ENCODE measurements around the gene SYNJ1. TPM values are rescaled to one million over a fixed set of nuclear protein-coding genes. Genes with fewer than 3 reads are reported as not detected.
"Not testable (repeated sequence)": the region's sequence is repeated elsewhere in the genome, so short reads cannot be mapped to it uniquely, and the experiment has no call there.

SYNJ1 gene
- polyA plus RNA-seq, 3 donors, result 12.2 to 15.7 (median 14.6) TPM

DNA sequence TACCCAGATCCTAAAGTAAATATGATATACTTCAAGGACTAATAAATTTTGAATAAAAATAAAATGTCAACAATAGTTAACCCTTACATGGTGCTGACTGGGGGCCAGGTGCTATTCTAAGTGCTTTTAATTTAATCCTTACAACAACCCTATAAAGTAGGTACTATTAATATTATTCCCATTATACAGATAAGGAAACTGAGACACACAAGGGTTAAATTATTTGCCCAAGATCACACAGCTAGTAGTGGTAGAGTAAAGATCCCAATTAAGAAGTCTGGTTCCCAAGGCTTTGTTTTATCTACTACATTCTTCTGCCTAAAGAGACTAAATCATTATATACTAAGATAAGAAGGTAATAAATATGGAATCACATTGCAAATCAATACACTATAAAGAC is 34.2 kb downstream of the SYNJ1 start:
- DNase-seq, result no peak

DNA sequence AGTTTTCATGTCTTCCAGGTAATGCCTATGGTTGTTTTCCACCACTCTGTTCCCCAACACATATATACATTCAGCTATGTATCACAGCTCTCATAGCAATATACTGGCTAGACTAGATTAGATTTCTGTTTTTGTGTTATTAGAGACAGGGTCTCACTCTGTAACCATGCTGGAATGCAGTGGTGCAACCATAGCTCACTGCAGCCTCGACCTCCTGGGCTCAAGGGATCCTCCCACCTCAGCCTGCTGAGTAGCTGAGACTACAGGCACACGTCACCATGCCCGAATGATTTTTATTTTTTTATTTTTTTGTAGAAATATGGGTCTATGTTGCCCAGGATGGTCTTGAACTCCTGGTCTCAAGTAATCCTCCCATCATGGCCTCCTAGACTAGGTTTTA is 37.7 kb downstream of the SYNJ1 start:
- DNase-seq, result no peak

DNA sequence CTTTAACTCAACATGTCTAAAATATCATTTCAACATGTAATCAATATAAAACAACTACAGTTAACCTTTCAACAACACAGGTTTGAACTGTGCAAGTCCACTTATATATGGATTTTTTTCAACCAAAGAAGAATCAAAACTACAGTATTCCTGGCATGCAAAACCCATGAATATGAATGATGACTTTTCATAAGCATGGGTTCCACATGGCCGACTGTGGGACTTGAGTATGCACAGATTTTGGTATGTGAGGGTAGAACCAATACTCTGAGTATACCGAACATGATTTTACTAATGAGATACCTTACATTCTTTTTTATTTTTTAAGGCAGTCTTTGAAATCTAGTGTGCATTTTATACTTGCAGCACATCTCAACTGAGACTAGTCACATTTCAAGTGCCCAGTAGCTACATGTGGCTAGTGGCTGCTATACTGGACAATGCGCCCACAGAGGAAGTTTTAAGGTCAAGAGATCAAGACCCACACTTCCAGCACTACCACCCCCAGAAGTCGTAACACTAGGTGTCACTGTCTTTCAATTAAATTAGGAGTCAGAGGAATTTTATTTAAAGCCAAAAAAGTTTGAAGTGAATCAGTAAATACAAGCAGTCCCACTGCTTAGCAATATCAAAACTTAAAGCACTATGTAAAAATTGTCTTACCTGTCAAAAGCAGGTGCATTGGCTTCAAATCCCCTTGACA is 40.0 kb downstream of the SYNJ1 start:
- no peak for DNase-seq

DNA sequence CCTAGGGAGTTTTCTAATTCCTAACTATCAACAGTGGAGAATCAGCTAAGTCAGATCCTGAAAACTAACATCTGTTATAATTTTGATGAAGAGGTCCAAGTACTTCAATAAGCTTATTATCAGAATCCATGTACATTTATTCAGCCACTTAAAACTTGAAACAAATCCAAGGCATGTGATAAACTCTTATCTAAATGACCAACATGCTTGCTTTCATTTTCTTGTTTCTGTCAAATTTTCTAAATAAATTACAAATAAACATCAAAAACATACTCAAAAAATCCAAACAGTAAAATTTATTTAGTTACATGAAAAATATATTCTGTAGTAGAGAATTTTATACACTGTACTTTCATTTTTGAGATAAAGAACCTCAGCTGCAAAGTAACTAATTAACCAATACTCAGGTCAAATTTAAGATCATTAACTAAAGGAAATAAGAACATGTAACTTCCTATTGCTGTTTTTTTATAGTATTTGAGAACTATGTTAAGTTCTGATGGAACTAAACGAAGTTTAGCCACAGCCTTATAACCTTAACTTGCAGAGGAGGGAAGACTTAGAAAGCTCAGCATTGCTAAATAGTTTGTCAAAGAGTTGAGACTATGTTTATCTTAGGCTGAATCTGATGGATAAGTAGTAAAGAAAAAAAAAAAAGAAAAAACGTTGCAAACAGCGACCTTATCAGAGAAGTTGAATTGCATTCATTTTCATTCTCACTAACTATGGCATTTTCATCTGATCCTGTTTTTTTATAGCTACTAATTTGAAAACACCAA is 44.9 kb downstream of the SYNJ1 start:
- DNase-seq, result no peak

DNA sequence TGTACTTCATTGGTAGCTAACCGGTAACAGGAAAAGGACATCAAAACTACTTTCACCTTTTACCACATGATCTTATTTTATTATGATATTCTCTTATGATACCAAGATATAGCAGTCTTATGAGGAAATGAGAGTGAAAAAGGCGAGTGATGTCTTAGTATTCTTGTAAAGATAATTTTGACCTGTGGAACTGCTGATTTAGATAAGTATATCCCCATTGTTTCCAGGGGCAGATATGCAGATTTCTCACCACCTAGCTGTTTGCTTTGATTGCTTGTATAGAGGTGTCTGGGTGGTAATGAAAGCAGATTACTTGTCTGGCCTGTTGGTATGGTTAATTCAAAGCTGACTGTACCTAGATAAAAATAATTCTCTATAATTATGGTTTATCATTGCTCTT is 53.1 kb downstream of the SYNJ1 start:
- DNase-seq, result no peak

DNA sequence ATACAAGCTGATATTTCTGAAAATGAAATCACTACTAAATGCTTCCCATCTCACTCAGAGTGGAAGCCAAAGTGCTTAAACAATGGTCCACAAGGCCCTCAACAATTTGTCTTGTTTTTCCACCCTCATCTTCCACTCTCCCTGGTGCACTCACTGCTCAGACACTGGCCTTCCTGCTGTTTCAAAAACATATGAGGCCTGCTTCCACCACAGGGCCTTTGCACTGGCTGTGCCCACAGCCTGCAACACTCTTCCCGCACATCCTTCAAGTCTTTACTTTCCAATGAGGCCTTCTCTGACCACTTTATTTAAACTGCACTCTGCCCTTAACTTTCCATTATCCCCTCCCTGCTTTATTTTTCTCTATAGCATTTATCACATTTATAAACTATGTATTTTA is 53.8 kb downstream of the SYNJ1 start:
- no peak for DNase-seq

DNA sequence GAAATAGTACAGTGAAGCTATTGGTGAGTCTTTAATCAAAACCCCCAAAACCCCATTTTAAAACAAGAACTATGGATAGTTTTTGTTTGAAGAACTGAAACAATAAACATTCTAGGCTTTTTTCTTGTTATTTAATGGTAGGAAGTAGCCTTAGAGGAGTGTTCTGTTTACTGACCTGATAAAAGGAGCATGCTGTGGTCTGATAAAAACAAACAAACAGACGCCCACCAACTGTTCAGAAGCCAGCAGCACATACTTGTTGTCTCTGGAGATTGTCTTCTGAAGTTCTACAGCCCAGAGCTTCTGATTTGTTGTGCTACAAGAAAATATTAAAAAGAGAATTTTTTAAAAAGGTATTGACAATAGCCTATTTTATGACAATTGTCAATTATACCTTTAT is 61.6 kb downstream of the SYNJ1 start:
- DNase-seq, result no peak

DNA sequence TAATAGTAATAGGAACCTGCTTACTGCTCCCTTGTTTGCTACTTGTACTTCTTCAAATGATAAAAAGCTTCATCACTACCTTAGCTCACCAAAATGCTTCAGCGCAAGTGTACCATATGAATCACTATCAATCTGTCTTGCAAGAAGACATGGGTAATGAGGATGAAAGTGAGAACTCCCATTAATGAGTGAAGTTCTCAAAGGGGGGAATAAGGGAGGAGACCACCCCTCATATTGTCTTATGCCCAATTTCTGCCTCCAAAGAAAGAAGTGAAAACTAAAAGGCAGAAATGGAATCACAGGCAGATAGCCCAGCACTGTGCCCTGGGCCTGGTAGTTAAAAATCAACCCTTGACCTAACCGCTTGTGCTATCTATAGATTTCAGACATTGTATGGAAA is 63.7 kb downstream of the SYNJ1 start:
- not testable (repeated sequence) for DNase-seq

DNA sequence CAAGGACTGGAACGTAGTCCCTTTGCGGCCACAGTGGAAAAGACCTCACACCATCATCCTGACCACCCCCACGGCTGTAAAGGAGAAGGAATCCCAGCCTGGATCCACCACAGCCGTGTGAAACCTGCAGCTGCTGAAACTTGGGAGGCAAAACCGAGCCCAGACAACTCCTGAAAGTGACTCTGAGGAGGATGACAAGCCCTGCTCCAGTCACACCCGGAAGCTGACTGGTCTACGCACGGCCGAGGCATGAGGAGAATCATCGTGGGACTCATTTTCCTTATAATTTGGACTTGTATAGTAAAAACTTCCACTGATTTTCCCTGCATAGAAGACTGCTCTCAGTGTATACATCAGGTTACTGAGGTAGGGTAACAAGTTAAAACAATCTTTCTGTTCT is 65.8 kb downstream of the SYNJ1 start:
- not testable (repeated sequence) for DNase-seq

DNA sequence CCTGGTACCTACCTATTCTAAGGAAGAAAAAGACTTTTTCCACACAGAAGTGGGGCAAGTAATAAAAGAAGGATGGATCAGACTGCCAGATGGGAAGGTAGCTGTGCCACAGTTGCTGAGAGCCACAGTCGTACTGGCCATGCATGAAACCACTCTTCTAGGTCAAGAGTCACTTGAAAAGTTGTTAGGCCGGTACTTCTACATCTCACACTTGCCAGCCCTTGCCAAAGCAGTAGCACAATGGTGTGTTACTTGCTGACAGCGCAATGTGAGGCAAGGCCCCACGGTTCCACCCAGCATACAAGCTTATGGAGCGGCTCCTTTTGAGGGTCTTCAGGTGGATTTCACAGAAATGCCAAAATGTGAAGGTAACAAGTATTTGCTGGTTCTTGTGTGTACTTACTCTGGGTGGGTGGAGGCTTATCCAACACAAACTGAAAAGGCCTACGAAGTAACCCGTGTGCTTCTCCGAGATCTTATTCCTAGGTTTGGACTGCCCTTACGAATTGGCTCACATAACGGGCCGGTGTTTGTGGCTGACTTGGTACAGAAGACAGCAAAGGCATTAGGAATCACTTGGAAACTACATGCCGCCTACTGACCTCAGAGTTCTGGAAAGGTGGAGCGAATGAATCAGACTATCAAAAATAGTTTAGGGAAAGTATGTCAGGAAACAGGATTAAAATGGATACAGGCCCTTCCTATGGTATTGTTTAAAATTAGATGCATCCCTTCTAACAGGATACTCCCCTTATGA is 66.6 kb downstream of the SYNJ1 start:
- not testable (repeated sequence) for DNase-seq

DNA sequence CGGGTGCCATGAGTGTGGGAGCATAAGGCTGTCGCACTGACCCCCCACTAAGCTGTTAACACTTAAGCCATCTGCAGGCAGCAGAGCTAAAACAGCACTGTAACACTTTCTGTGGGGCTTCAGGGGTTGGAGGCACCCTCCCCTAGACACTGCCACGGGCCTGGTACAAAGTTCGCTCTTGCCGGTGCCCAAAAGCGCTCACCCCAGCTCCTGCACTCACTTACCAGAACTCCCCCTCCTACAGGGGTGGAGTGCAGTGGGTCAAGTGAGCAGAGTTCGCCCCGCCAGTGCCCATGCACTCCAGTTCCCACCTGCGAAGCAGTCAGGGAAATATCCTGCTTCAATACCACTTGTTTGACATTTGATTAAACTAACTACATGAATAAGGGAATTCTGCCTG is 69.3 kb downstream of the SYNJ1 start:
- no peak for DNase-seq

DNA sequence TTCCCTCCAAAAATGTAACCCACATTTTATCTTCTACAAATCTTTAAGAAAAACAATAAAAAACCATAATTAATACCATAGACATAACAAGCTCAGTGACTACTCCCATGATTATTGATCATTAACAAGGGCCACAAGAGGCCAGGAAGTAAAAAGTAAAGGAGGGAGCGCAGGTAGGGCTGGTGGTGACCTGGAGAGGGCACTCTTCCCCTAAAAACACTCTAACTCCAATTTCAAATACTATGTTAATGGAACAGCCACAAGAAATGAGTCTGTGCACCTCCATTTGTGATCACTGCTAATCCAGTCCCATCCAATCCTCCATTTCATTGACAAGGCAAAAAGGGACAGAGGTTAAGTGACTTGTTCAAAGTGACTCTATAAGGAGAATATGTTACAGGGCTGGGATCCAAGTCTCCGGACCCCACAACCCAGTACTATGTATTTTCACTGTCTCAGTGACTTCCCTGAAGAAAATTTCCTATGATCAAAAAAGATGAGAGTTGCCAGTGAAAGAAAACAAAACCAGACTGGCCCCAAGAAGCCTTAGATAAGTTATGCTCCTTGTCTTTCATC is 74.4 kb downstream of the SYNJ1 start:
- no peak for DNase-seq

DNA sequence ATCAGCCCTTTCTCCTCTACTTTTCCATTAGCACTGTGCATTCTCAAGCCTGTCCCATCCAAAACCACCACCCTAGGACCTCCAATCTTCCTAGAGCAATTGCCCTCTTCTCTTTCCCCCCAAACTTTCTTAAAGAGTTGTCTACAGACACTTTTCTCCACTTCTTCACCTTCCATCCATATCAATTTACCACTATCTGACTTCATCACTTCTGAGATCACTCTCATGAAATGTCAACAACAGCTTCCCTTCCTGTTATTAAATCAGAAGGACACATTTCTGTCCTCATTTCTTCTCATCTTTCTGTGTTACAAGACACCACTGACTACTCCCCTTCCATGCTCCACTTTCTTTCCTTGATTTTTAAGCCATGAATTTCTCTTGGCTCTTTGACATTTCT is 79.6 kb downstream of the SYNJ1 start:
- DNase-seq, result no peak

DNA sequence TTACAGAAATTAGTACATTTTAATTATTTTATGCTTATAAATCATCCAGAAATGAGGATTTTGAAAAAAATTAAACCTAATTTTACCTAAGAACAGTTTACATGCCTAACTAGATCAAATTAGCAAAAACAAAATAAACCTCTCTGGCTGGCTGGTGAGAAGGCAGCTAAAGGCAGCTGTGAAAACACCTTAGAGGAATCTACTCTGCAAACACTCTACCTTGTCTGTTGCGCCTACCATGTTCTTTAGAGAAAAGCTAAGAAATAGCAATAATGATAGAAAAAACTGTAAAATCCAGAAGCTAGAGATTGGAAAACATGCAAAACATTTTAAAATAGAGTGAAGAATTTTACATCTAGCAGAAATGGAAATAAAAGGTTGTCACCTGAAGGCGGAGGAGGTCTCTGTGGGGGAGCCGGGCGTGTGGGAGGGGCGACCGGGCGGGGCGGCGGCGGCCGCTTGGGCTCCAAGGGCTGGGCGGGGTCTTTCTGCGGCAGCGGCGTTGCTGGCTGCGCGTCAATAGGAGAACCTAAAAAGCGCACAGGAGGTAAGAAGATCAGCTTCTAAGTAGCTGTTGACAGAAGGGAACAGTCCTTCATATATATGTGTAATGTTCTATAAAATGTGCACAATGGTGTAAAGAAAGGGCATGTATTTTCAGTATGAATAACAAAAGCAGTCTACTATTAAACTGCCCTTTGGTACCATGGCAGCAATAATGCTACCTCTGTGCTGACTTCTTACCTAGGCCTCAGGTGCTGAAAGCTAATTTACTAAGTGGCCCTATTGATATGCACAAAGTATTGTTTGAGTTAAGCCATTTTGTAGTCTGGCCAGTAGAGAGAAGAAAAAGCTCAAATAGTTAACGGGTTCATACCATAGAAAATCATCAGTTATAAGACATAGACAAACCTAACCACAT is 82.3 kb downstream of the SYNJ1 start:
- DNase-seq, result no peak

DNA sequence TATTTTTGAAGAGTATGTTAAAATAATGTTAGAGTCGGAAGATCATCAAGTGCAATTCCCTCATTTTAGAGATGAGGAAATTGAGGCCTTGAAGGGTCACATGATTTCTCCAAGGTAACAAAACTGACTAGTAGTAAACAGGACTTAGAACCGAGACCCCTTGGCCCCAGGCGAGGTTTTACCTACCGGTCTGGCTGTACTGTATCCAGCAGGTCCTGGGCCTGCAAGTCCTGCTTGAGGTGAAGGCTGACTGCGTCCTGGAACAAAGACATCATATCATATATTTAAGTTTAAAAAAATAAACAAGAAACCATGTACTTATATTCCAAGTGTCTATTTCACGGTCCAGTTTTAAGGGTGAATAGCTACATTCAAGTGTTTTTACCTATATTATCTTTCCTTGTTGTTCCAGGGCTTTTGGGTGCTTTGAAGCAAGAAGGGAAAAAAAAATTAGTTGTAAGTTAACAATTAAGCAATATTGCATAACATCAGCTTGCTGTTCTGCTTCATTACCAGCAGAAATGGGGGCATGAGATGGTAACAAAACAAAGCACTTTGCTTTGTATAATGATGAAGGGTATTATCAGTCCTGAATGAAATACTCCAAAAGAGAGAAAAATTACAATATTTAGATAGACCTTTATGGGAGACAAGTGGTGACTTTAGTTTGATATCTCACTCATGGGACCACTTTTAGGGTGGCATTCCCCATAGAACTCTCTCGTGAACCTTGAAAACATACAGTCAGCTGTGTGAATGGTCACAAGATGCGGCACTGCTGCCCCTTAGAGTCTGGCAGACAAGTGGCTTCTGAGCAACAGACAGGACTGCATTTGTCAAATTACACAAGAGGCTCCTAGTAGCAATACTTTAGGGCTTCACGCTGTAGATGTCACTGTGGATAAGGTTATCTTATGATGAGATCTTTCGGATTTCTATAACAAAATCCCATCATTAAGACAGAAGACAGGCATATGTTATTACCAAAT is 85.8 kb downstream of the SYNJ1 start:
- DNase-seq, result no peak

DNA sequence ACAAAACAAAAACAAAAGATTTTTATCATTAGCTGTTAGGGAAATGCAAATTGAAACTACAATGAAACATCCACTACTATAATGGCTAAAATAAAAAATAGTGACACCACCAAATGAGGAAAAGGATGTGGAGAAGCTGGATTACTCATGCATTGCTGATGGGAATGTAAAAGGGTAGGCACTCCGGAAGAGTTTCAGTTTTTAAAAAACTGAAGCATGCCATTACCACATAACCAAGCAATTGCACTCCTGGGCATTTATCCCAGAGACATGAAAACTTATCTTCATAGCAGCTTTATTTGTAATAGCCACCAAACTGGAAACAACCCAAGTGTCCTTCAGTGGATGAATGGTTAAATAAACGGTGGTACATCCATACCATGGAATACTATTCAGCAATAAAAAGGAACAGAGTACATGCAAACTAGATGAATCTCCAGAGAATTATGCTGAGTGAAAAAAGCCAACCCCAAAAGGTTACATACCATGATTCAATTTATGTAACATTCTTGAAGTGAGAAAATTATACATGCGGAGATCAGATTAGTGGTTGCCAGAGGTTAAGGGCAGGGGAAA is 101.1 kb downstream of the SYNJ1 start:
- no peak for DNase-seq

DNA sequence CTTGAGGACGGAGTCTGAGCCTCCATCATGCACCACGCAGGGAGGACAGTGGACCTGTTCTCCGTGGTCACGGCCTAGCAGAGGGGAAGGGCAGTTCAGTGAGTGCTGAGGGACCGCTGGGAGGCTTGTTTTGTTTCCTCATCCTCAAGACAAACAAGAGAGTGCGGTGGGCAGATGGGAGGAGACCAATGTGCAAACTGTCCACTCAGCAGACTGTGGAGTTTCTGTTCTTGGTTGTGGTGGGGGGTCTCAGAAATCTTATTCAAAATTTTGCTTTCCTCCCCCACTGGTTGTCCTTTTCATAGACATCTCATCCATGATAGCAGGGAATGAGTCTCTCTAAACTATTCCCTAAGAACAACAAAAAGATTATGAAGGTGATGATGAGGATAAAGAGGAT is 109.6 kb downstream of the SYNJ1 start:
- not testable (repeated sequence) for DNase-seq

DNA sequence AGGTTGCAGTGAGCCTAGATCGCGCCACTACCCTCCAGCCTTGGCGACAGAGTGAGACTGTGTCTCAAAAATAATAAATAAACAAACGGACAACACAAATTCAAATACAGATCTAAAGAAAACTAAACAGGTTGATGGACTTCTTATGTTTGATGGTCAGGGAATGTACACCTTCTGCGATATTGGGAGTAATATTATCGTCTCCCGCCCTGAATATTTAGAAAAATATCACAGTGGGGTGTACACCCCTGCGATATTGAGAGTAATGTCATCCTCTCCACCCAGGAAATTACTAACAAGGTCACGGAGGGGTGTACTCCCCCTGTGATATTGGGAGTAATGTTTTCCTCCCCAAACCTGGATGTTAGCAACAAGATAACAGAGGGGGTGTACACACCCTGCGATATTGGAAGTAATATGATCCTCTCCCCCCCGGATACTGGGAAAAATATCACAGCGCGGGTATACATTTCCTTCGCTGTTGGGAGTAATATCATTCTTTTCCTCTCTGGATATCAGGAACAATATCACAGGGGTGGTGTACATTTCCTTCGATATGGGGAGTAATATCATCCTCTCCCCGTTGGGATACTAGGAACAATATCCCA is 114.3 kb downstream of the SYNJ1 start:
- DNase-seq, result no peak

DNA sequence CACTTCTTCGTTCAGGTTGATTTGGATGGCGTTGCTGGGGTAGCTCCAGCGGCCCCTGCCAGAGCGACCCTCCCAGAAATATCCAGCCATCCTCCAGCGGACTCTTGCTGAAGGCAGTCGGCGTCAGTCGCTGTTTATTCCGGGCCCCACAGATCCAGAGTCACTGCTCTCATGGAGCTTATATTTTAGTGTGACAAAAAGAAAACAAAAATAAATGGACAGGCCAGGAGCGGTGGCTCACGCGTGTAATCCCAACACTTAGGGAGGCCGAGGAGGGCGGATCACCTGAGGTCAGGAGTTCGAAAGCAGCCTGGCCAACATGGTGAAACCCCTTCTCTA is 114.8 kb downstream of the SYNJ1 start:
- DNase-seq, result no peak

All from renal pelvis (tissue), 4 donors.